ENCODE results near the gene OS9.

OS9 gene

DNA sequence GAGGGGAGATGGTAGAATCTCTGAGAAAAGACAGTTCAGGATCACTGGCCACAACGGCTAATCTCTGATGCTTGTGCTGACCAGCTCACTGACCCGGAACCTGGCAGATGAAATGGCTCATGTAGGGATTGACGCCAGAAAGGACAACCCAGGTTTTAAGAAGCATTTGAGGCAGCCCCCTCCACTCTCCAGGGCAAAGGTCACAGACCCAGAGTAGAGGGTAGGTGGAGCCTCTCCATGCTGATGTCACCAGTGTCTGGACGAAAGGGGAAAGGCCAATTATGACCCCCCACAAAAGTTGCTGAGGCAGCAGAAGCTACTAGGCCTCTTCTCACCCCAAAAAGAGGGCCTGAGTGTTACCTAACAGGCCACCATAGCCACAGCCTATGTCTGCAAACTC is 76.8 kb downstream of the OS9 start:
- no peak for DNase-seq
